ENCODE results near the gene FGFR2. TPM values are rescaled to one million over a fixed set of nuclear protein-coding genes. Genes with fewer than 3 reads are reported as not detected.
A peak's percentile ranks its signal among the peaks of the same experiment; 100 is the strongest.

Gene FGFR2
- total RNA-seq, 1 experiment from 2014 or later = 19.7 TPM

DNA sequence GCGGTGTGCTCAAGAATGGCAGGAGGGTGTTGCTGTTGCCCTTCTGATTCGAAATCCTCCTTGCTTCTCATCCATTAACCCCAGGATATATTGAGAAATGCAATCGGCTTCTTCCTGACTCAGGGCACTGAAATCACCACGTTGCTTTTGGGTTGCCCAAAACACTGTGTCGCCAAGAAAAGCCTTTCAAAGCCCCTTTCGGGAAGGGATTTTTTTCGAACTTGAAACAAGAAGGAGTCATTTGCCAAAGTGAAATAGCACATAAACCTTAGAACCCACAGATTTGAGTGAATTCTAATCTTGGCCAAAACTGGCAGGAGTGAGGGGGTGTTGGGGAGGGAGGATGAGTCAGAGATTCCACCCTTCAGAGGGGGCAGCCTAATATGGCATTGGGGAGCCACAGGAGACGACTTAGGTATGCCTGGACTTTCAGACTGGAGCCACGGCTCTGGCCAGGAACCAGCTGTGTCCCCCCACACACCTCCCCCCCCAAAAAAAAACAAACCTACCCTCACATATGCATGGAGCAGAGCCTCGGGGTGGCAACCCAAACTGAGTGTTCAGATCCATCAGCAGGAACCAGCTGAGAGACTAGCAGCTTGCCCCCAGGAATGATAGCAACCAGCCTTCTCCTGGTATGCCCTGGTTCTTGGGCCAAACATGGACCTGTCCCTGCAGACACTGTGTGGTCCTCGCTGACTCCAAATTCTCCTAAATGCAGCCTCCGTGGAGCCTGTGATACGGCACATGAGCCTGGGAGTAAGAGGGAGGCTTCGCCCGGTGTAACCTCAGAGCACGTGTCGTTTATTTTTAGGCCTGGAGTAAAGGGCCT lies 138.4 kb downstream of the FGFR2 start:
- CTCF ChIA-PET = interaction anchor here (0.7 kb wide), 1 partner anchor 11 kb away, joined by 3 read pairs; no protein-coding TSS in a partner anchor
- no TSS peak for BruUV-seq (replicated peaks)
- H3K9me3 ChIP-seq (ENCODE audit: control insufficient read depth in 1 of 2, insufficient read depth in 1 of 2, low read depth in 1 of 2, low read length in 2 of 2) = no peaks in the 10 kb centered on the region
- POLR2A ChIA-PET = no interaction called here
- peak overlapping the region; percentile 51 for H3K4me2 ChIP-seq (ENCODE audit: low read length)
- peaks cover 16 to 25% of the 10 kb centered on the region in 2 experiments for H3K4me1 ChIP-seq (ENCODE audit: control insufficient read depth in 1 of 2, insufficient read depth in 2 of 2, low read length in 2 of 2)
- no peaks in the 10 kb centered on the region for H4K20me1 ChIP-seq (ENCODE audit: insufficient read depth)
- H3K27ac ChIP-seq (ENCODE audit: low read depth, low read length) = no peak overlapping the region
- no peak overlapping the region for H3K9ac ChIP-seq (ENCODE audit: low read length)
- DNase-seq (ENCODE audit: low read depth, low spot score) (no peak), ATAC-seq (peak; percentile 54)
- H3K4me3 ChIP-seq (replicated peaks in 1 of 2; ENCODE audit: low read depth in 1 of 2, low read length in 2 of 2) = no peak overlapping the region
- no peak overlapping the region for H2AFZ ChIP-seq (ENCODE audit: low read depth, low read length, poor library complexity, severe bottlenecking)
- H3K36me3 ChIP-seq (ENCODE audit: control insufficient read depth in 1 of 2, insufficient read depth in 2 of 2, low read length in 2 of 2) = no peaks in the 10 kb centered on the region
- H3K79me2 ChIP-seq (ENCODE audit: insufficient read depth, low read length) = no peaks in the 10 kb centered on the region
- no peaks in the 10 kb centered on the region for H3K9me2 ChIP-seq (ENCODE audit: insufficient read depth)
- H3K27me3 ChIP-seq (ENCODE audit: insufficient read depth, low read length) = no peaks in the 10 kb centered on the region
- intact Hi-C loops (cut with micrococcal nuclease) = no loop called here
- RAD21 ChIA-PET (ENCODE audit: low non-redundant PET in 1 of 2, low total read pairs in 2 of 2, uncharacterized antibody in 2 of 2, unreplicated experiment in 2 of 2) = no interaction called here
- no peak for TF ChIP-seq POLR2AphosphoS5 (IDR thresholded peaks at IDR 0.05; ENCODE audit: low read depth, low read length)
- TF ChIP-seq, protein P1, sequence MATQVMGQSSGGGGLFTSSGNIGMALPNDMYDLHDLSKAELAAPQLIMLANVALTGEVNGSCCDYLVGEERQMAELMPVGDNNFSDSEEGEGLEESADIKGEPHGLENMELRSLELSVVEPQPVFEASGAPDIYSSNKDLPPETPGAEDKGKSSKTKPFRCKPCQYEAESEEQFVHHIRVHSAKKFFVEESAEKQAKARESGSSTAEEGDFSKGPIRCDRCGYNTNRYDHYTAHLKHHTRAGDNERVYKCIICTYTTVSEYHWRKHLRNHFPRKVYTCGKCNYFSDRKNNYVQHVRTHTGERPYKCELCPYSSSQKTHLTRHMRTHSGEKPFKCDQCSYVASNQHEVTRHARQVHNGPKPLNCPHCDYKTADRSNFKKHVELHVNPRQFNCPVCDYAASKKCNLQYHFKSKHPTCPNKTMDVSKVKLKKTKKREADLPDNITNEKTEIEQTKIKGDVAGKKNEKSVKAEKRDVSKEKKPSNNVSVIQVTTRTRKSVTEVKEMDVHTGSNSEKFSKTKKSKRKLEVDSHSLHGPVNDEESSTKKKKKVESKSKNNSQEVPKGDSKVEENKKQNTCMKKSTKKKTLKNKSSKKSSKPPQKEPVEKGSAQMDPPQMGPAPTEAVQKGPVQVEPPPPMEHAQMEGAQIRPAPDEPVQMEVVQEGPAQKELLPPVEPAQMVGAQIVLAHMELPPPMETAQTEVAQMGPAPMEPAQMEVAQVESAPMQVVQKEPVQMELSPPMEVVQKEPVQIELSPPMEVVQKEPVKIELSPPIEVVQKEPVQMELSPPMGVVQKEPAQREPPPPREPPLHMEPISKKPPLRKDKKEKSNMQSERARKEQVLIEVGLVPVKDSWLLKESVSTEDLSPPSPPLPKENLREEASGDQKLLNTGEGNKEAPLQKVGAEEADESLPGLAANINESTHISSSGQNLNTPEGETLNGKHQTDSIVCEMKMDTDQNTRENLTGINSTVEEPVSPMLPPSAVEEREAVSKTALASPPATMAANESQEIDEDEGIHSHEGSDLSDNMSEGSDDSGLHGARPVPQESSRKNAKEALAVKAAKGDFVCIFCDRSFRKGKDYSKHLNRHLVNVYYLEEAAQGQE (IDR thresholded peaks at IDR 0.05; ENCODE audit: low read depth) = no peak
- no peak for TF ChIP-seq ZNF274 (IDR thresholded peaks at IDR 0.05; ENCODE audit: low read depth, low read length)
- no peak for TF ChIP-seq YY1 (IDR thresholded peaks at IDR 0.05; ENCODE audit: extremely low read depth, insufficient replicate concordance, low read depth, low read length)
- TF ChIP-seq EZH2 (IDR thresholded peaks at IDR 0.05) = no peak
- TF ChIP-seq POLR2A (IDR thresholded peaks at IDR 0.05; ENCODE audit: borderline replicate concordance, extremely low read depth, insufficient read depth, insufficient read length) = no peak
- no peak for TF ChIP-seq CEBPB (IDR thresholded peaks at IDR 0.05; ENCODE audit: low read depth)
- TF ChIP-seq, protein P2, sequence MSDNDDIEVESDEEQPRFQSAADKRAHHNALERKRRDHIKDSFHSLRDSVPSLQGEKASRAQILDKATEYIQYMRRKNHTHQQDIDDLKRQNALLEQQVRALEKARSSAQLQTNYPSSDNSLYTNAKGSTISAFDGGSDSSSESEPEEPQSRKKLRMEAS (IDR thresholded peaks at IDR 0.05) = no peak
- TF ChIP-seq RAD21 (IDR thresholded peaks at IDR 0.05; ENCODE audit: low read depth) = no peak
- TF ChIP-seq EZH2phosphoT487 (IDR thresholded peaks at IDR 0.05; ENCODE audit: borderline replicate concordance) = no peak
- TF ChIP-seq, protein P3, sequence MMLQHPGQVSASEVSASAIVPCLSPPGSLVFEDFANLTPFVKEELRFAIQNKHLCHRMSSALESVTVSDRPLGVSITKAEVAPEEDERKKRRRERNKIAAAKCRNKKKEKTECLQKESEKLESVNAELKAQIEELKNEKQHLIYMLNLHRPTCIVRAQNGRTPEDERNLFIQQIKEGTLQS (IDR thresholded peaks at IDR 0.05) = no peak
- no peak for TF ChIP-seq ZFX (IDR thresholded peaks at IDR 0.05)
- TF ChIP-seq SRF (IDR thresholded peaks at IDR 0.05; ENCODE audit: low read depth) = peak; percentile 95
- TF ChIP-seq JUND (IDR thresholded peaks at IDR 0.05) = peak; percentile 34
- TF ChIP-seq, protein P4, sequence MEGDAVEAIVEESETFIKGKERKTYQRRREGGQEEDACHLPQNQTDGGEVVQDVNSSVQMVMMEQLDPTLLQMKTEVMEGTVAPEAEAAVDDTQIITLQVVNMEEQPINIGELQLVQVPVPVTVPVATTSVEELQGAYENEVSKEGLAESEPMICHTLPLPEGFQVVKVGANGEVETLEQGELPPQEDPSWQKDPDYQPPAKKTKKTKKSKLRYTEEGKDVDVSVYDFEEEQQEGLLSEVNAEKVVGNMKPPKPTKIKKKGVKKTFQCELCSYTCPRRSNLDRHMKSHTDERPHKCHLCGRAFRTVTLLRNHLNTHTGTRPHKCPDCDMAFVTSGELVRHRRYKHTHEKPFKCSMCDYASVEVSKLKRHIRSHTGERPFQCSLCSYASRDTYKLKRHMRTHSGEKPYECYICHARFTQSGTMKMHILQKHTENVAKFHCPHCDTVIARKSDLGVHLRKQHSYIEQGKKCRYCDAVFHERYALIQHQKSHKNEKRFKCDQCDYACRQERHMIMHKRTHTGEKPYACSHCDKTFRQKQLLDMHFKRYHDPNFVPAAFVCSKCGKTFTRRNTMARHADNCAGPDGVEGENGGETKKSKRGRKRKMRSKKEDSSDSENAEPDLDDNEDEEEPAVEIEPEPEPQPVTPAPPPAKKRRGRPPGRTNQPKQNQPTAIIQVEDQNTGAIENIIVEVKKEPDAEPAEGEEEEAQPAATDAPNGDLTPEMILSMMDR (IDR thresholded peaks at IDR 0.05 in 2 of 3, conservative IDR thresholded peaks at IDR 0.05 in 1 of 3; ENCODE audit: borderline replicate concordance in 1 of 3, insufficient read depth in 1 of 3, low read depth in 2 of 3, low read length in 2 of 3) = no peak
- no peak for TF ChIP-seq CBX3 (IDR thresholded peaks at IDR 0.05; ENCODE audit: low read depth)
- TF ChIP-seq, protein P5, sequence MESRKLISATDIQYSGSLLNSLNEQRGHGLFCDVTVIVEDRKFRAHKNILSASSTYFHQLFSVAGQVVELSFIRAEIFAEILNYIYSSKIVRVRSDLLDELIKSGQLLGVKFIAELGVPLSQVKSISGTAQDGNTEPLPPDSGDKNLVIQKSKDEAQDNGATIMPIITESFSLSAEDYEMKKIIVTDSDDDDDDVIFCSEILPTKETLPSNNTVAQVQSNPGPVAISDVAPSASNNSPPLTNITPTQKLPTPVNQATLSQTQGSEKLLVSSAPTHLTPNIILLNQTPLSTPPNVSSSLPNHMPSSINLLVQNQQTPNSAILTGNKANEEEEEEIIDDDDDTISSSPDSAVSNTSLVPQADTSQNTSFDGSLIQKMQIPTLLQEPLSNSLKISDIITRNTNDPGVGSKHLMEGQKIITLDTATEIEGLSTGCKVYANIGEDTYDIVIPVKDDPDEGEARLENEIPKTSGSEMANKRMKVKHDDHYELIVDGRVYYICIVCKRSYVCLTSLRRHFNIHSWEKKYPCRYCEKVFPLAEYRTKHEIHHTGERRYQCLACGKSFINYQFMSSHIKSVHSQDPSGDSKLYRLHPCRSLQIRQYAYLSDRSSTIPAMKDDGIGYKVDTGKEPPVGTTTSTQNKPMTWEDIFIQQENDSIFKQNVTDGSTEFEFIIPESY (IDR thresholded peaks at IDR 0.05; ENCODE audit: extremely low read depth, insufficient replicate concordance, low read length) = no peak
- TF ChIP-seq SIN3A (IDR thresholded peaks at IDR 0.05; ENCODE audit: low read depth) = no peak
- no peak for TF ChIP-seq TCF7L2 (IDR thresholded peaks at IDR 0.05; ENCODE audit: borderline replicate concordance, extremely low read depth, insufficient read depth, insufficient read length)
